Uterus (tissue), 4 donors: Measurements from ENCODE around the gene SMCO1. TPM values are rescaled to one million over a fixed set of nuclear protein-coding genes. Genes with fewer than 3 reads are reported as not detected.

Source experiments
- DNase-seq, 2 donors: peaks; one replicate each; pipeline ENCODE4 v3.0.0-alpha.2; 2019 to 2020
- H3K27ac ChIP-seq, 2 donors: fragments of 200-600 bp; sonication (generic); 1 replicate in 1 of 2; 2 replicates in 1 of 2; pipeline ENCODE4 v1.5.1; 2016 to 2018
- H3K27me3 ChIP-seq, 2 donors: fragments of 200-600 bp; sonication (generic); one replicate each; pipeline ENCODE4 v1.5.1; 2018 to 2019; ENCODE audit warnings: control low read depth in 1 of 2
- H3K36me3 ChIP-seq, 2 donors: fragments of 200-600 bp; sonication (generic); one replicate each; pipeline ENCODE4 v1.5.1; 2019; ENCODE audit warnings: control low read depth in 1 of 2
- H3K4me1 ChIP-seq, 2 donors: fragments of 200-600 bp; sonication (generic); one replicate each; pipeline ENCODE4 v1.5.1; 2018 to 2019; ENCODE audit warnings: control low read depth in 1 of 2
- H3K4me3 ChIP-seq, 2 donors: fragments of 200-600 bp; sonication (generic); 1 replicate in 1 of 2; 2 replicates in 1 of 2; pipeline ENCODE4 v1.5.1; 2018 to 2019; ENCODE audit warnings: mild to moderate bottlenecking in 1 of 2
- H3K9me3 ChIP-seq, 2 donors: fragments of 200-600 bp; sonication (generic); one replicate each; pipeline ENCODE4 v1.5.1; 2019; ENCODE audit warnings: control low read depth in 1 of 2
- POLR2A ChIP-seq, 2 donors: fragments of 450-650 bp; IDR thresholded peaks; one replicate each; pipeline ENCODE4 v1.6.1; 2016; ENCODE audit warnings: antibody characterized with exemption in 2 of 2, mild to moderate bottlenecking in 1 of 2, moderate library complexity in 1 of 2
- intact Hi-C: fragments of 100-400 bp; cut with DNase I; formaldehyde crosslinking; loops from one replicate; pipeline ENCODE4 v1.15.1; 2023; ENCODE audit warnings: low total_unique reads
- total RNA-seq, 4 donors: library from RNA; depleted of rRNA in 3 of 4; stranded (reverse); fragments of >200 nt in 3 of 4; gene quantifications; one replicate each; pipeline versions ENCODE4 v1.1.0 to v1.2.4, GENCODE V29; 2014 to 2023
- TF ChIP-seq, protein P1 (sequence below), 4 experiments: fragments of 200-600 bp in 2 of 4; fragments of 450-650 bp in 2 of 4; sonication (generic) in 2 of 4; IDR thresholded peaks; one replicate each; pipeline ENCODE4 v1.5.1; 2016 to 2019; ENCODE audit warnings: antibody characterized with exemption in 4 of 4, mild to moderate bottlenecking in 2 of 4, moderate library complexity in 1 of 4
- donor health status: DM: yes; HTN: yes; CAD: no.

The SMCO1 gene, protein sequence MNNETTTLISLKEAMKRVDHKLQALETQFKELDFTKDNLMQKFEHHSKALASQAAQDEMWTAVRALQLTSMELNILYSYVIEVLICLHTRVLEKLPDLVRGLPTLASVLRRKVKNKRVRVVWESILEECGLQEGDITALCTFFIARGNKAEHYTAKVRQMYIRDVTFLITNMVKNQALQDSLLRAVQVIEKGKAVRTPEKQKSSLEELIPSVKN
- total RNA-seq: not detected

GRCh38 chr3:196514913-196515621, at the start of gene SMCO1:
Gene SMCO1 (minus strand): TSS chr3:196515346. CDS start chr3:196515209, 137 bp downstream.
- Histone ChIP-seq H3K4me3 (no peak within 1 kb of the TSS), H3K27ac (no peak within 1 kb of the TSS), H3K27me3 (no peaks in the 10 kb centered on the region), H3K9me3 (peaks cover 0 to 16% of the 10 kb centered on the region in 2 donors), H3K4me1 (no peaks in the 10 kb centered on the region), H3K36me3 (no peaks in the 10 kb centered on the region)
- no peak for TF ChIP-seq POLR2A (IDR thresholded peaks at IDR 0.05)
- TF ChIP-seq, protein P1, sequence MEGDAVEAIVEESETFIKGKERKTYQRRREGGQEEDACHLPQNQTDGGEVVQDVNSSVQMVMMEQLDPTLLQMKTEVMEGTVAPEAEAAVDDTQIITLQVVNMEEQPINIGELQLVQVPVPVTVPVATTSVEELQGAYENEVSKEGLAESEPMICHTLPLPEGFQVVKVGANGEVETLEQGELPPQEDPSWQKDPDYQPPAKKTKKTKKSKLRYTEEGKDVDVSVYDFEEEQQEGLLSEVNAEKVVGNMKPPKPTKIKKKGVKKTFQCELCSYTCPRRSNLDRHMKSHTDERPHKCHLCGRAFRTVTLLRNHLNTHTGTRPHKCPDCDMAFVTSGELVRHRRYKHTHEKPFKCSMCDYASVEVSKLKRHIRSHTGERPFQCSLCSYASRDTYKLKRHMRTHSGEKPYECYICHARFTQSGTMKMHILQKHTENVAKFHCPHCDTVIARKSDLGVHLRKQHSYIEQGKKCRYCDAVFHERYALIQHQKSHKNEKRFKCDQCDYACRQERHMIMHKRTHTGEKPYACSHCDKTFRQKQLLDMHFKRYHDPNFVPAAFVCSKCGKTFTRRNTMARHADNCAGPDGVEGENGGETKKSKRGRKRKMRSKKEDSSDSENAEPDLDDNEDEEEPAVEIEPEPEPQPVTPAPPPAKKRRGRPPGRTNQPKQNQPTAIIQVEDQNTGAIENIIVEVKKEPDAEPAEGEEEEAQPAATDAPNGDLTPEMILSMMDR (IDR thresholded peaks at IDR 0.05): no peak
- intact Hi-C loops: no loop called here
- DNase-seq: no peak

- intact Hi-C loops: no loop called here
- no peak for DNase-seq
- no peaks in the 10 kb centered on the region for H3K4me1 ChIP-seq
- TF ChIP-seq, protein P1 (IDR thresholded peaks at IDR 0.05): no peak
- no peak for TF ChIP-seq POLR2A (IDR thresholded peaks at IDR 0.05)
- no peaks in the 10 kb centered on the region for H3K9me3 ChIP-seq
- no peak overlapping the region for H3K4me3 ChIP-seq
- H3K36me3 ChIP-seq: no peaks in the 10 kb centered on the region
- H3K27ac ChIP-seq: no peak overlapping the region
- no peaks in the 10 kb centered on the region for H3K27me3 ChIP-seq
Observed at GRCh38 chr3:196563721-196564225, 48.6 kb upstream of the SMCO1 start.

- no peaks in the 10 kb centered on the region for H3K27me3 ChIP-seq
- H3K9me3 ChIP-seq: no peaks in the 10 kb centered on the region
- TF ChIP-seq POLR2A (IDR thresholded peaks at IDR 0.05): no peak
- TF ChIP-seq, protein P1 (IDR thresholded peaks at IDR 0.05): no peak
- no peaks in the 10 kb centered on the region for H3K36me3 ChIP-seq
- H3K4me1 ChIP-seq: no peaks in the 10 kb centered on the region
- no peak for DNase-seq
- no peak overlapping the region for H3K27ac ChIP-seq
- intact Hi-C loops: no loop called here
- H3K4me3 ChIP-seq: no peak overlapping the region
Observed at GRCh38 chr3:196559826-196560225, 44.7 kb upstream of the SMCO1 start.

GRCh38 chr3:196558476-196558875, 43.3 kb upstream of the SMCO1 start:
- Histone ChIP-seq H3K27me3 (no peaks in the 10 kb centered on the region), H3K4me1 (no peaks in the 10 kb centered on the region), H3K27ac (no peak overlapping the region), H3K9me3 (no peaks in the 10 kb centered on the region), H3K4me3 (no peak overlapping the region), H3K36me3 (no peaks in the 10 kb centered on the region)
- DNase-seq: no peak
- intact Hi-C loops: no loop called here
- TF ChIP-seq, protein P1 (IDR thresholded peaks at IDR 0.05): no peak
- no peak for TF ChIP-seq POLR2A (IDR thresholded peaks at IDR 0.05)

DNA sequence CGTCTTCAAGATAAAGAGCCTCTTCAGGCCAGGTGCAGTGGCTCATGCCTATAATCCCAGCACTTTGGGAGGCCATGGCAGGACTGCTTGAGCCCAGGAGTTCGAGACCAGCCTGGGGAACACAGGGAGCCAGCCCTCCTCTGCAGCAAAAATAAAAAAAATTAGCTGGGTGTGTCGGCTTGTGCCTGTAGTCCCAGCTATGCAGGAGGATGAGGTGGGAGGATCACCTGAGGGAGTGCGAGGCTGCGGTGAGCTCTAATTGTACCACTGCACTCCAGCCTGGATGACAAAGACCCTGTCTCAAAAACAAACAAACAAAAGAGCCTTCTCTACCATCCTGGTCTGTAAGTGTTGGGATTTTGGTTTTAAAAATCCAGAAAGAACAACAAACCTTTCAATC, 42.1 kb upstream of the SMCO1 start:
- no peak overlapping the region for H3K4me3 ChIP-seq
- DNase-seq: no peak
- H3K4me1 ChIP-seq: no peaks in the 10 kb centered on the region
- intact Hi-C loops: no loop called here
- TF ChIP-seq, protein P1 (IDR thresholded peaks at IDR 0.05): no peak
- no peak for TF ChIP-seq POLR2A (IDR thresholded peaks at IDR 0.05)
- H3K9me3 ChIP-seq: no peaks in the 10 kb centered on the region
- H3K36me3 ChIP-seq: no peaks in the 10 kb centered on the region
- H3K27ac ChIP-seq: no peak overlapping the region
- no peaks in the 10 kb centered on the region for H3K27me3 ChIP-seq
